Left ventricle myocardium superior (tissue), 1 donor: ENCODE data around the gene ADGRA1. TPM values are rescaled to one million over a fixed set of nuclear protein-coding genes. Genes with fewer than 3 reads are reported as not detected.

Source experiments
- ATAC-seq: fragments of 200-7000 bp; cut with Tn5 transposase; one replicate; pipeline ENCODE4 v1.9.1; 2020; ENCODE audit warnings: mild to moderate bottlenecking, moderate library complexity
- DNase-seq: peaks from one replicate; pipeline ENCODE4 v3.0.0-alpha.2; 2020
- intact Hi-C: fragments of 100-400 bp; cut with micrococcal nuclease; formaldehyde crosslinking; loops from one replicate; pipeline ENCODE4 v1.11.0; 2022
- total RNA-seq: library from RNA; stranded (reverse); fragmentation: NEBNext Ultra II Directional; extraction: Animal tissue kit (Norgen Biotek cat#: 25700); gene quantifications from one replicate; pipeline ENCODE4 v1.2.1, GENCODE V29; 2021
- donor health status: DM: no; HTN: yes; CAD: no; lungs with severe emphysema.

Gene ADGRA1
- total RNA-seq, 1 donor from 2014 or later, result not detected

GRCh38 chr10:133071733-133072132, 16.0 kb upstream of the ADGRA1 start:
- intact Hi-C loops, result no loop called here
- no peak for DNase-seq
- ATAC-seq, result no peak

- ATAC-seq (no peak), DNase-seq (no peak)
- intact Hi-C loops, result no loop called here
Observed at GRCh38 chr10:133072196-133072595, 15.5 kb upstream of the ADGRA1 start.

- DNase-seq (no peak), ATAC-seq (no peak)
- intact Hi-C loops, result no loop called here
Observed at GRCh38 chr10:133072720-133073390, 14.9 kb upstream of the ADGRA1 start.

- ATAC-seq, result no peak
- DNase-seq, result no peak
- intact Hi-C loops, result no loop called here
Observed at GRCh38 chr10:133075346-133076137, 12.2 kb upstream of the ADGRA1 start.

- ATAC-seq (no peak), DNase-seq (no peak)
- intact Hi-C loops, result no loop called here
Observed at GRCh38 chr10:133076274-133077038, 11.3 kb upstream of the ADGRA1 start.

GRCh38 chr10:133079836-133080682, 7.7 kb upstream of the ADGRA1 start:
- intact Hi-C loops, result no loop called here
- DNase-seq (no peak), ATAC-seq (peak; percentile 28)

- intact Hi-C loops, result no loop called here
- DNase-seq (no peak), ATAC-seq (no peak)
Observed at GRCh38 chr10:133080683-133081040, 7.1 kb upstream of the ADGRA1 start.

GRCh38 chr10:133081636-133082035, 6.1 kb upstream of the ADGRA1 start:
- DNase-seq, result no peak
- intact Hi-C loops, result no loop called here
- no peak for ATAC-seq

- intact Hi-C loops, result no loop called here
- DNase-seq, result no peak
- ATAC-seq, result no peak
Observed at GRCh38 chr10:133082685-133083421, 4.9 kb upstream of the ADGRA1 start.

- DNase-seq (no peak), ATAC-seq (no peak)
- intact Hi-C loops, result no loop called here
Observed at GRCh38 chr10:133083422-133084100, 4.2 kb upstream of the ADGRA1 start.

- ATAC-seq (no peak), DNase-seq (no peak)
- intact Hi-C loops, result no loop called here
Observed at GRCh38 chr10:133084491-133084890, 3.2 kb upstream of the ADGRA1 start.

- ATAC-seq, result no peak
Observed at GRCh38 chr10:133085251-133086125, 2.2 kb upstream of the ADGRA1 start.

GRCh38 chr10:133086247-133086646, 1.5 kb upstream of the ADGRA1 start:
- DNase-seq (no peak), ATAC-seq (no peak)
- intact Hi-C loops, result no loop called here

More at GRCh38 chr10:133085251-133086125, 2.2 kb upstream of the ADGRA1 start:
- intact Hi-C loops, result no loop called here
- no peak for DNase-seq

- DNase-seq (no peak), ATAC-seq (no peak)
- intact Hi-C loops, result no loop called here
Observed at GRCh38 chr10:133087045-133087678, 562 bp upstream of the ADGRA1 start.

GRCh38 chr10:133088179-133088955, 643 bp downstream of the ADGRA1 start:
- no peak for DNase-seq
- ATAC-seq, result no peak
- intact Hi-C loops, result no loop called here
